Measurements from ENCODE around the gene EMSY.

- TF ChIP-seq, protein P1, sequence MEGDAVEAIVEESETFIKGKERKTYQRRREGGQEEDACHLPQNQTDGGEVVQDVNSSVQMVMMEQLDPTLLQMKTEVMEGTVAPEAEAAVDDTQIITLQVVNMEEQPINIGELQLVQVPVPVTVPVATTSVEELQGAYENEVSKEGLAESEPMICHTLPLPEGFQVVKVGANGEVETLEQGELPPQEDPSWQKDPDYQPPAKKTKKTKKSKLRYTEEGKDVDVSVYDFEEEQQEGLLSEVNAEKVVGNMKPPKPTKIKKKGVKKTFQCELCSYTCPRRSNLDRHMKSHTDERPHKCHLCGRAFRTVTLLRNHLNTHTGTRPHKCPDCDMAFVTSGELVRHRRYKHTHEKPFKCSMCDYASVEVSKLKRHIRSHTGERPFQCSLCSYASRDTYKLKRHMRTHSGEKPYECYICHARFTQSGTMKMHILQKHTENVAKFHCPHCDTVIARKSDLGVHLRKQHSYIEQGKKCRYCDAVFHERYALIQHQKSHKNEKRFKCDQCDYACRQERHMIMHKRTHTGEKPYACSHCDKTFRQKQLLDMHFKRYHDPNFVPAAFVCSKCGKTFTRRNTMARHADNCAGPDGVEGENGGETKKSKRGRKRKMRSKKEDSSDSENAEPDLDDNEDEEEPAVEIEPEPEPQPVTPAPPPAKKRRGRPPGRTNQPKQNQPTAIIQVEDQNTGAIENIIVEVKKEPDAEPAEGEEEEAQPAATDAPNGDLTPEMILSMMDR (conservative IDR thresholded peaks at IDR 0.05; ENCODE audit: low read depth, low read length), result no peak
- no peak for TF ChIP-seq EZH2 (IDR thresholded peaks at IDR 0.05; ENCODE audit: borderline replicate concordance, low read depth, low read length, poor library complexity, severe bottlenecking)
These were observed 106.0 kb downstream of the EMSY start for GRCh38 chr11:76550781-76551180.
